GM19239 (cell line): ENCODE data around the gene C12orf57.

Experiments
- DNase-seq: peaks from one replicate; pipeline ENCODE4 v3.0.0; 2011; ENCODE audit warnings: low spot score; ENCODE audit not compliant: insufficient read length
- FAIRE-seq: peaks from 2 replicates; lab custom pipeline; 2011; peaks lifted over from hg19 to GRCh38; lab: Jason Lieb, UNC

C12orf57 gene

DNA sequence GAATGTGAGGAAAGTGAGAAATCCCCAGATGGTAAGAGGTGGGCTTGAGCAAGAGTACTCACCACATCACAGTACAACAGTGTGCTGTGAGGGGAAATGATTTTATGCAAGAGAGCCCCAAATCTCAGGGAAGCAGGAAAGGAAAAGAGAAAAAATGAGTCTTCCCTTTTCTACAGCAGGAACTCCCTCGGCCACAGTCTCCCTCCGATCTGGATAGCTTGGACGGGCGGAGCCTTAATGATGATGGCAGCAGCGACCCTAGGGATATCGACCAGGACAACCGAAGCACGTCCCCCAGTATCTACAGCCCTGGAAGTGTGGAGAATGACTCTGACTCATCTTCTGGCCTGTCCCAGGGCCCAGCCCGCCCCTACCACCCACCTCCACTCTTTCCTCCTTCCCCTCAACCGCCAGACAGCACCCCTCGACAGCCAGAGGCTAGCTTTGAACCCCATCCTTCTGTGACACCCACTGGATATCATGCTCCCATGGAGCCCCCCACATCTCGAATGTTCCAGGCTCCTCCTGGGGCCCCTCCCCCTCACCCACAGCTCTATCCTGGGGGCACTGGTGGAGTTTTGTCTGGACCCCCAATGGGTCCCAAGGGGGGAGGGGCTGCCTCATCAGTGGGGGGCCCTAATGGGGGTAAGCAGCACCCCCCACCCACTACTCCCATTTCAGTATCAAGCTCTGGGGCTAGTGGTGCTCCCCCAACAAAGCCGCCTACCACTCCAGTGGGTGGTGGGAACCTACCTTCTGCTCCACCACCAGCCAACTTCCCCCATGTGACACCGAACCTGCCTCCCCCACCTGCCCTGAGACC, 8.2 kb upstream of the C12orf57 start:
- DNase-seq = no peak
- FAIRE-seq = no peak

DNA sequence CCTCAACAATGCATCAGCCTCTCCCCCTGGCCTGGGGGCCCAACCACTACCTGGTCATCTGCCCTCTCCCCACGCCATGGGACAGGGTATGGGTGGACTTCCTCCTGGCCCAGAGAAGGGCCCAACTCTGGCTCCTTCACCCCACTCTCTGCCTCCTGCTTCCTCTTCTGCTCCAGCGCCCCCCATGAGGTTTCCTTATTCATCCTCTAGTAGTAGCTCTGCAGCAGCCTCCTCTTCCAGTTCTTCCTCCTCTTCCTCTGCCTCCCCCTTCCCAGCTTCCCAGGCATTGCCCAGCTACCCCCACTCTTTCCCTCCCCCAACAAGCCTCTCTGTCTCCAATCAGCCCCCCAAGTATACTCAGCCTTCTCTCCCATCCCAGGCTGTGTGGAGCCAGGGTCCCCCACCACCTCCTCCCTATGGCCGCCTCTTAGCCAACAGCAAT, 7.6 kb upstream of the C12orf57 start:
- FAIRE-seq = peak; percentile 45
- DNase-seq = no peak

DNA sequence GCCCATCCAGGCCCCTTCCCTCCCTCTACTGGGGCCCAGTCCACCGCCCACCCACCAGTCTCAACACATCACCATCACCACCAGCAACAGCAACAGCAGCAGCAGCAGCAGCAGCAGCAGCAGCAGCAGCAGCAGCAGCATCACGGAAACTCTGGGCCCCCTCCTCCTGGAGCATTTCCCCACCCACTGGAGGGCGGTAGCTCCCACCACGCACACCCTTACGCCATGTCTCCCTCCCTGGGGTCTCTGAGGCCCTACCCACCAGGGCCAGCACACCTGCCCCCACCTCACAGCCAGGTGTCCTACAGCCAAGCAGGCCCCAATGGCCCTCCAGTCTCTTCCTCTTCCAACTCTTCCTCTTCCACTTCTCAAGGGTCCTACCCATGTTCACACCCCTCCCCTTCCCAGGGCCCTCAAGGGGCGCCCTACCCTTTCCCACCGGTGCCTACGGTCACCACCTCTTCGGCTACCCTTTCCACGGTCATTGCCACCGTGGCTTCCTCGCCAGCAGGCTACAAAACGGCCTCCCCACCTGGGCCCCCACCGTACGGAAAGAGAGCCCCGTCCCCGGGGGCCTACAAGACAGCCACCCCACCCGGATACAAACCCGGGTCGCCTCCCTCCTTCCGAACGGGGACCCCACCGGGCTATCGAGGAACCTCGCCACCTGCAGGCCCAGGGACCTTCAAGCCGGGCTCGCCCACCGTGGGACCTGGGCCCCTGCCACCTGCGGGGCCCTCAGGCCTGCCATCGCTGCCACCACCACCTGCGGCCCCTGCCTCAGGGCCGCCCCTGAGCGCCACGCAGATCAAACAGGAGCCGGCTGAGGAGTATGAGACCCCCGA, 7.0 kb upstream of the C12orf57 start:
- FAIRE-seq = peak; percentile 44
- no peak for DNase-seq

DNA sequence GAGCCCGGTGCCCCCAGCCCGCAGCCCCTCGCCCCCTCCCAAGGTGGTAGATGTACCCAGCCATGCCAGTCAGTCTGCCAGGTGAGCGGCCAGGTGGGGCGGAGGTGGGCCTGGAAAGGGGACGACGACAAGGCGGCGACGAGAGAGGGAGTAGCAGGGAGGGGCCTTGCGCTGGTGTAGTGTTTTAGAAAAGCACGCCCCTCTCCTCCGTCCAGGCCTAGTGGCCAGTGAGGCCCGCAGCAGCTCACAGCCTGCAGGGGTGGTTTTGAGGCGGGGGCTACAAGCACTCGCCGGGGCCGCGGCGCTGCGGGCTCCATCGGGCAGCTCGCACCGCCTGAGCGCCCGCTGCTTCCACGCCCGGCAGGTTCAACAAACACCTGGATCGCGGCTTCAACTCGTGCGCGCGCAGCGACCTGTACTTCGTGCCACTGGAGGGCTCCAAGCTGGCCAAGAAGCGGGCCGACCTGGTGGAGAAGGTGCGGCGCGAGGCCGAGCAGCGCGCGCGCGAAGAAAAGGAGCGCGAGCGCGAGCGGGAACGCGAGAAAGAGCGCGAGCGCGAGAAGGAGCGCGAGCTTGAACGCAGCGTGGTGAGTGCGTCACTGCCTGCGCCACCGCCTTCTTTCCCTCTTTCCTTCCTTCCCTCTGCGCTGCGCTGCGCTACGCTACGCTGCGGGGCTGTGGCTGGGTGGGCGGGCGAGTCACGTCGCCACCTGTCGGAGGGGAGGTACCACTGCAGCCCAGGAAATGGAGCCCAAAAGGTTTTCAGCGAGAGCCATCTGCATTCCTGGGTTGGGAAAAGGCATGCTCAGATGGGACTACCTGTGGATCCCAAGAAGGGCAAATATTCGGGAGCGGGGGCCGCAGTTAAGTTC, 6.1 kb upstream of the C12orf57 start:
- DNase-seq = peak; percentile 84
- peak; percentile 100 for FAIRE-seq

DNA sequence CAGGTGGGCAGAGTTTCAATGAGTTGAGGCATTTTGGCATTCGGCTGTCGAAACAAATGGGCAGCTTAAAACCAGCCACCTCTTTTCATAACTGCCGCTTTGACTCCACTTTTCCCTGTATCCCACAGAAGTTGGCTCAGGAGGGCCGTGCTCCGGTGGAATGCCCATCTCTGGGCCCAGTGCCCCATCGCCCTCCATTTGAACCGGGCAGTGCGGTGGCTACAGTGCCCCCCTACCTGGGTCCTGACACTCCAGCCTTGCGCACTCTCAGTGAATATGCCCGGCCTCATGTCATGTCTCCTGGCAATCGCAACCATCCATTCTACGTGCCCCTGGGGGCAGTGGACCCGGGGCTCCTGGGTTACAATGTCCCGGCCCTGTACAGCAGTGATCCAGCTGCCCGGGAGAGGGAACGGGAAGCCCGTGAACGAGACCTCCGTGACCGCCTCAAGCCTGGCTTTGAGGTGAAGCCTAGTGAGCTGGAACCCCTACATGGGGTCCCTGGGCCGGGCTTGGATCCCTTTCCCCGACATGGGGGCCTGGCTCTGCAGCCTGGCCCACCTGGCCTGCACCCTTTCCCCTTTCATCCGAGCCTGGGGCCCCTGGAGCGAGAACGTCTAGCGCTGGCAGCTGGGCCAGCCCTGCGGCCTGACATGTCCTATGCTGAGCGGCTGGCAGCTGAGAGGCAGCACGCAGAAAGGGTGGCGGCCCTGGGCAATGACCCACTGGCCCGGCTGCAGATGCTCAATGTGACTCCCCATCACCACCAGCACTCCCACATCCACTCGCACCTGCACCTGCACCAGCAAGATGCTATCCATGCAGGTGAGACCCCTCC, 5.2 kb upstream of the C12orf57 start:
- DNase-seq (no peak), FAIRE-seq (no peak)

DNA sequence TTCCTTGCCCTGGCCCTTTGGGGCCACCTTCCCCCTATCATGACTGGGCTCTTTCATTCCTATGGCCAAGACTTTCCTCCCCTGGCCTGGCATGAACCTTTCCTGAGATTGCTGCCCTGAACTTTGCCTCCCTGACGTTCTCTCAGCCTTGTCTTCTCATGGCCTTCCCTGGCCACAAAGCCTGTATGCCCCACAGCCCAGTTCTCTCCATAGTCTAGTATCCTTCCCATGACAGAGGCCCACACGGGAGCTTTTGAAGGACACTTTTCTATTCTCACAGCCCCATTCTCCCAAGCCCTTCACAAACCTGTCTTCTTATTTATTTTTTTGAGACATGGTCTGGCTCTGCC, 4.7 kb upstream of the C12orf57 start:
- FAIRE-seq (no peak), DNase-seq (no peak)

DNA sequence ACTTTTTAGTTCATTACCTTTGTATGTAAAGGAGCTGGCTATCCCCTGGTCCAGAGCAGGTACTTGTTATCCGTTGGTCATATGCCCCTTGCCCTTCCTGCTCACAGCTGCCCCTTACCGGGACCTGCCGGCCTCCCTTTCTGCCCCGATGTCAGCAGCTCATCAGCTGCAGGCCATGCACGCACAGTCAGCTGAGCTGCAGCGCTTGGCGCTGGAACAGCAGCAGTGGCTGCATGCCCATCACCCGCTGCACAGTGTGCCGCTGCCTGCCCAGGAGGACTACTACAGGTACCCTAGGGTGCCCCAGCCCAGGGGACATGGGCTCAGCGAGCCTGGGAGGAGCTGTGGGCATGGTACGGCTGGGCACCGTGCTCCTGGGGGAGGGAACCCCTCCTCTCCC, 2.6 kb upstream of the C12orf57 start:
- FAIRE-seq = no peak
- no peak for DNase-seq

DNA sequence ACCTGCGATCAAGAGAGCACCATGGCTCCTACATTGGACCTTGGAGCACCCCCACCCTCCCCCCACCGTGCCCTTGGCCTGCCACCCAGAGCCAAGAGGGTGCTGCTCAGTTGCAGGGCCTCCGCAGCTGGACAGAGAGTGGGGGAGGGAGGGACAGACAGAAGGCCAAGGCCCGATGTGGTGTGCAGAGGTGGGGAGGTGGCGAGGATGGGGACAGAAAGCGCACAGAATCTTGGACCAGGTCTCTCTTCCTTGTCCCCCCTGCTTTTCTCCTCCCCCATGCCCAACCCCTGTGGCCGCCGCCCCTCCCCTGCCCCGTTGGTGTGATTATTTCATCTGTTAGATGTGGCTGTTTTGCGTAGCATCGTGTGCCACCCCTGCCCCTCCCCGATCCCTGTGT, 2.0 kb upstream of the C12orf57 start:
- no peak for FAIRE-seq
- DNase-seq = no peak

DNA sequence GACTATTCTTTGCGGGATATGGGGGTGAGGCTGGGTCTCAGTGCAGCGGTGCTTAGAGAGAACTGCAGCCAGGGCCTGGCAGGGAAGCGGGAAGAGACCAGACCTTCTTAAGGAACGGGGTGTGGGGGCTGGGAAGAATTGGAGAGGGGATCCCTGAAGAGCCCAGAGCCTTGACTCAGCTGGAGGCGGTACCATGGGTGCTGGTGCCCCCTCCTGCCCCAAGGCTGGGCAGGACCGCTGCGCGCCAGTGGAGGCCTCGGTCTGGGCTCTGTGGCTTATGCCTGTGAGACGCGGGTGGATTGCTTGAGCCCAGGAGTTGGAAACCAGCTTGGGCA, 1.5 kb upstream of the C12orf57 start:
- no peak for DNase-seq
- no peak for FAIRE-seq

DNA sequence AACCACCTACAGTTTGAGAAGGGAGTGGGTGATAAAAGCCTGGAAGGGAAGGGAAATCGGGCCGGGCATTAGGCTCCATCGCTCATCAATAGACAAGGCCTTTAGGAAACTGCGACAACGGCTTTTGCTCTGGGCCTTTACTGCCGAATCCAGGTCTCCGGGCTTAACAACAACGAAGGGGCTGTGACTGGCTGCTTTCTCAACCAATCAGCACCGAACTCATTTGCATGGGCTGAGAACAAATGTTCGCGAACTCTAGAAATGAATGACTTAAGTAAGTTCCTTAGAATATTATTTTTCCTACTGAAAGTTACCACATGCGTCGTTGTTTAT, 467 bp upstream of the C12orf57 start:
- FAIRE-seq = peak; percentile 87
- peak; percentile 92 for DNase-seq

DNA sequence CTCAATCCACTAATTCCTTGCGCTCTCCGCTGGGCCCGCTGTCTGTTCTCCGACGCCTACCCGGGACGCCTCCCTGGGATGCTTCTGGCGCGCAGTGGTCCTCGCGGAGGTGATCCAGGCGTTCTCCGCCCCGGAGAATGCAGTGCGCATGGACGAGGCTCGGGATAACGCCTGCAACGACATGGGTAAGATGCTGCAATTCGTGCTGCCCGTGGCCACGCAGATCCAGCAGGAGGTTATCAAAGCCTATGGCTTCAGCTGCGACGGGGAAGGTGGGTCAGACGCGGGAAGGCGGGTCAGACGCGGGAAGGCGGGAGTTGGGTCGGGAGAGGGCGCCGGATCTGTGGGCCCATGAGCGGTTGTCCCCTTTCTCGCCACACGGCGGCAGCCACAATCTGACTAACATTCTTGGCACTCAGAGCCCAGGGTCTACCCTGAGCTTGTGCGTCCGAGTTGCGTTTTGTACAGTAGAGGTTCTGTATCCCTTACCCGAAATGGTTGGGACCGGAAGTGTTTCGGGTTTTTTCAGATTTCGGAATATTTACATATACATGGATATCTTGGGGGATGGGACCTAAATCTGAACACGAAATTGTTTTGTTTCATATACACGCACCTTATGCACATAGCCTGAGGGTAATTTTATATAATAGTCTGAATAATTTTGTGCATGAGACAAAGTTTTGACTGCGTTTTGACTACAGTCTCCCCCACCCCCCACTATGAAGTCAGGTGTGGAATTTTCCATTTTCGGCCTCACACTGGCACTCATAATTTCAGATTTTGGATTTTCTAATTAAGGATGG, 762 bp downstream of the C12orf57 start:
- DNase-seq = no peak
- peak; percentile 96 for FAIRE-seq

DNA sequence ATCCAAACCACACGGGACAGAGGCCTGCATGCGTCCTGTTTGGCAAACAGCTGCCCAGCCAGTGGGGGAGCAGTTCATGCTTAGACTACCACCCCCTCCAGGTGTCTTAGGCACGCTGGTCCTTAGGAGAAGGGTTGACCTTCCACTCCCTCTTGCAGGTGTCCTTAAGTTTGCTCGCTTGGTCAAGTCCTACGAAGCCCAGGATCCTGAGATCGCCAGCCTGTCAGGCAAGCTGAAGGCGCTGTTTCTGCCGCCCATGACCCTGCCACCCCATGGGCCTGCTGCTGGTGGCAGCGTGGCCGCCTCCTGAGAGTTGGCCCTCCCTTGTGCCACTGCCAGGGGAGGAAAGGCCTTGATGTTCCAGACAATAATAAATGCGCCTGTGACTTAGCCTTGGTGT, 1.8 kb downstream of the C12orf57 start:
- peak; percentile 39 for FAIRE-seq
- DNase-seq = no peak

DNA sequence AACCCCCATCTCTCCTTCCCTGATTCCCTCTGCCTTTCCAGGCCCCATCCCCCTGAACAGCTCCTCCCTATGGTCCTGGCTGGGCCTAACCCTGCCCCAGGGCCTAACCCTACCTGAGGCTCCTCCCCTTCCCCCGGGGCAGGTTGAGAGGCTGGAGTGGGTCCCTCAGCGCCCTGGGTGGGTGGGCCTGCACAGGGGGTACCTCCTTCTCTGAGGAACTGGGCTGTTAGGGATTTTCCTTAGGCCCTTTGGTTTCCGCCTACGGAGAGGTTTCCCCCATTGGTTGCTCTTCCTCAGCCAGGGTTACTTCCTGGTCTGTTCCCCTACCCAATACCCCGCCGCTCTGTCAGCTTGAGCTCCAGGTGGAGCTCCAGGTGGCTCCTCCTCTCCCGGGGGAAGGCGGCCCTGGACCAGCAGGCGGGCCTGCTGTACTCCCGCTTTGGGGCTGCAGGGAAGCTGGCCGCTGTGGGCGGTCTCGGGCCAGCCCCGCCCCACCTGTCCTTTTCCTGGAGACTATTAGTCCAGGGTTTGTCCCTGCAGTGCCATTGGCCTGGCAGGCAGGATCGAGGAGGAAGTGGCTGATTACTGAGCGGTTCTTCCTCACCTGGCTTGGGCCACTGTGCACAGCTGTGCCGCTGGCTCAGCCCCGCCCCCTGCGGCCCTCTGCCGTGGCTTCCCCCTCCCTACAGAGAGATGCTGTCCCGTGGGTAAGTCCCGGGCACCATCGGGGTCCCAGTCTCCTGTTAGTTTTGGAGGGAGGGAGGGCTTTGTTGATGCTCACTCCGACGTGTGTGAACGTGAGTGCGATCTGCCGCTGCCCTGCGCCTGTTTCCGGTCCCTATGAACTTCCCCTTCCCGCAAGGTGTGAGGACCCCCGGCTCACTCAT, 2.5 kb downstream of the C12orf57 start:
- FAIRE-seq (peak; percentile 92), DNase-seq (no peak)

DNA sequence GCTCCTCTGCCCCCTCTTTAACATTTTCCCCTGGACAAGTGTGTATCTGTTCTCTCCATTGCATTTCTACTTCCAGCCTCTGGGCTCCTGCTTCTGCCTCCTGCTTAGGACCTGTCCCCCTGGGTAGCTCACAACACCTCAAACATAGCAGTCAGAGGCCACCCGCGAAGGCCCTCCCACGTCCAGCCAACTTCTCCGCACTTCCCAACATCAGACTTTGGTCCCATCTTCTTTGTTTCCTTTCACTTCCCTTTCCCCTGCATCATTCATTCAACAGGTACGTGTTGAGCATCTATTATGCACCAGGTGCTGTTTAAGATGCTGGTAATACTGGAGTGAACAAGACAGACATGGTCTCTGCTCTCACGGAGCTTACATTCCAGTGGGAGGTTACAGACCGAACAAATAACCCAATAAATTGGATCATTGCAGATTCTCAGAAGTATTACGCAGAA, 3.1 kb downstream of the C12orf57 start:
- FAIRE-seq = no peak
- DNase-seq = no peak

DNA sequence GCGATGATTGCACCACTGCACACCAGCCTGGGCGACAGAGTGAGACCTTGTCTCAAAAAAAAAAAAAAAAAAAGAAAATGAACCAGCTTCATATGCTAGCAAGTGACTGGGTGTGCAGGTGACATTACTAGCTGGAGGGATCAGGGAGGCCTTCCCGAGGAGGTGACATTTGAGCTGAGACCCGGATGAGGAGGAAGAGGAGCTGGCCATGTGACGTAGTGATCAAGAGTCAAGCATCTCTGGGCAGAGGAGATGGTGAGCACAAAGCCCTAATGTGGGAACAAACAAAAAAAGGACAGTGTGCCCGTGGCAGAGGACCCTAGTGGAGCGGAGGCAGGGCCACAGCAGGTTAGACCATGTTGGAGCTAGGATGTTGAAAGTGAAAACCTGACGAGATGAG, 3.8 kb downstream of the C12orf57 start:
- FAIRE-seq (peak; percentile 14), DNase-seq (no peak)

DNA sequence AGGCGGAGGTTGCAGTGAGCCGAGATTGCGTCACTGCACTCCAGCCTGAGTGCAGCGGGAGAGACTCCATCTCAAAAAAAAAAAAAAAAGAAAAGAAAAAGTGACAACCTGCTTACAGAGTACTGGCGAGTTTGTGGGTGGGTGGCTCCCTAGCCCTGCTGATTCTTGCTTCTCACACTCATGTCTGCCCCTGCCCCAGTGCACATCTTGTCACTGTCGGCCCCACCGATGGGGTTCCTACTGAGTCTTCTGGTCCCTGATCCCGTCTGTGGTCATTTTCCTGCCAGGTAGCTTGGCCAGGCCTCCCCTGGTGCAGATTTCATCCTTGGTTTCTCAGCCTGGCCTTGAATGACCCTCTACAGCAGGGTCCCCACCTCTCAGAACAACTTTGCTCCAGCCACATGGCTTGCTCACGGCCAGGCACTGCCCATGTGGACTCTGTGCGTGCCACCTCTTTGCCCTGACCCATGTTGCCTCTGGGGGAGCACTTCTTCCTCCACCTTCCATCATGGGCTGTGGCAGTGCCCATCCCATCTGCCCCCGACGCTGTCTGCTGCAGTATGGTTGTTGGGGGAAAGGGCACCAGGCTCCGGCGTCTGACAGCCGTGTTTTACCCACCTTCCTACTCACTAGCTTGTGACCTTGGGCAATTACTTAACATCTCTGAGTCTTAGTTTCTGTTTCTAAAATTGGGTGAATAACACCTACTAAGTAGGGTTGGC, 5.2 kb downstream of the C12orf57 start:
- DNase-seq (no peak), FAIRE-seq (peak; percentile 92)

DNA sequence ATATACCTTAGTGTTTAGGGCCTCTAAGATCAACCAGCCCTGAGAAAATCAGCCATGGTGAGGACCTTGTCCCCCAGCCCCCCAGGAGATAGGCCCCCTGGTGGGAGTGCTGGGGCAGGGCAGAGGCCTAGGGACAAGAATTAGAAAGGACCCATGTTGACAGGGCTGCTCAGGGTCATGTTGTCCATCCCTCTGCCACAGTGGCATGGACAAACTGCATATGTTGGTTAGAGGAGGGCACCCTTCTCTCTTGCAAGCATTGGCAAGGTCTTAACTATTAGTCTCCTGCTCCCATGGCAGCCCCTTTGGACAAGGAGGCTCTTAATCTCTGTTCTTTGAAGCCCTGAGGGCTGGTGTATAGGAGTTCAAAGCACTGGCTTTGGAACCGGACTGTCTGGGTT, 6.6 kb downstream of the C12orf57 start:
- DNase-seq = no peak
- FAIRE-seq = no peak
